HT1080 (cell line): ENCODE data around the gene CANT1. TPM values are rescaled to one million over a fixed set of nuclear protein-coding genes. Genes with fewer than 3 reads are reported as not detected.
A peak's percentile ranks its signal among the peaks of the same experiment; 100 is the strongest.
"Not testable (repeated sequence)": the region's sequence is repeated elsewhere in the genome, so short reads cannot be mapped to it uniquely, and the experiment has no call there.

ENCODE experiments used
- DNase-seq: peaks from one replicate; pipeline ENCODE4 v3.0.0-alpha.2; 2015; ENCODE audit warnings: low read depth
- total RNA-seq: library from RNA; depleted of rRNA; stranded (reverse); fragments of >200 nt; shearing (Covaris generic); gene quantifications from 2 replicates; pipeline ENCODE4 v1.2.3, GENCODE V29; 2014

The CANT1 gene
- total RNA-seq, 1 experiment from 2014 or later, result 92.2 TPM

- no peak for DNase-seq
These were observed 19.1 kb upstream of the CANT1 start for GRCh38 chr17:79028496-79029326.

- peak; percentile 65 for DNase-seq
These were observed 18.4 kb upstream of the CANT1 start for GRCh38 chr17:79027925-79028491.

- DNase-seq, result no peak
These were observed 17.8 kb upstream of the CANT1 start for GRCh38 chr17:79027274-79027924.

- DNase-seq, result peak; percentile 77
These were observed 17.1 kb upstream of the CANT1 start for GRCh38 chr17:79026376-79027273.

- no peak for DNase-seq
These were observed 15.6 kb upstream of the CANT1 start for GRCh38 chr17:79024901-79025737.

- no peak for DNase-seq
These were observed 14.6 kb upstream of the CANT1 start, which contains the start of gene C1QTNF1 for GRCh38 chr17:79023886-79024771. Gene C1QTNF1 (plus strand): TSS chr17:79024169. CDS start chr17:79043969, 19,800 bp downstream.

- no peak for DNase-seq
These were observed 13.7 kb upstream of the CANT1 start for GRCh38 chr17:79023180-79023705.

GRCh38 chr17:79022507-79022991 is 13.0 kb upstream of the CANT1 start:
- DNase-seq, result no peak

- DNase-seq, result not testable (repeated sequence)
These were observed 12.4 kb upstream of the CANT1 start for GRCh38 chr17:79021929-79022328.

GRCh38 chr17:79020631-79021301 is 11.2 kb upstream of the CANT1 start:
- DNase-seq, result no peak

GRCh38 chr17:79019632-79020584 is 10.3 kb upstream of the CANT1 start:
- DNase-seq, result peak; percentile 47

- DNase-seq, result no peak
These were observed 9.7 kb upstream of the CANT1 start for GRCh38 chr17:79019261-79019631.

GRCh38 chr17:79018370-79018695 is 8.8 kb upstream of the CANT1 start:
- no peak for DNase-seq

GRCh38 chr17:79017546-79018369 is 8.2 kb upstream of the CANT1 start:
- DNase-seq, result no peak

- DNase-seq, result no peak
These were observed 4.7 kb upstream of the CANT1 start for GRCh38 chr17:79014158-79014758.

- no peak for DNase-seq
These were observed 3.1 kb upstream of the CANT1 start for GRCh38 chr17:79012563-79013134.
